ENCODE measurements around the gene MAGIX.

- TF ChIP-seq TAF1 (IDR thresholded peaks at IDR 0.05; ENCODE audit: borderline replicate concordance, low read depth, low read length) (no peak), POLR2AphosphoS5 (IDR thresholded peaks at IDR 0.05; ENCODE audit: low read depth, low read length) (no peak), POLR2A (IDR thresholded peaks at IDR 0.05; ENCODE audit: low read depth, low read length) (no peak)
Measured at GRCh38 chrX:49165901-49166881, 3.6 kb downstream of the MAGIX start.
